AG09309 (cell line): ENCODE results near the gene ELP4.

Experiments used
- DNase-seq: peaks from one replicate; pipeline ENCODE4 v3.0.0-alpha.2; 2010; ENCODE audit warnings: low read depth
- H3K4me3 ChIP-seq: 2 replicates; pipeline ENCODE4 v1.5.1; 2011; ENCODE audit warnings: mild to moderate bottlenecking, low read depth, low read length, moderate library complexity; ENCODE audit not compliant: control insufficient read depth
- TF ChIP-seq, protein P1 (sequence below): IDR thresholded peaks from 2 replicates; pipeline ENCODE4 v1.5.1; 2011; ENCODE audit warnings: mild to moderate bottlenecking, low read depth, low read length, inconsistent platforms; ENCODE audit not compliant: insufficient read depth, control insufficient read depth; ENCODE audit errors: missing control alignments

The ELP4 gene

GRCh38 chr11:31772412-31772811 is 262.8 kb downstream of the ELP4 start:
- TF ChIP-seq, protein P1, sequence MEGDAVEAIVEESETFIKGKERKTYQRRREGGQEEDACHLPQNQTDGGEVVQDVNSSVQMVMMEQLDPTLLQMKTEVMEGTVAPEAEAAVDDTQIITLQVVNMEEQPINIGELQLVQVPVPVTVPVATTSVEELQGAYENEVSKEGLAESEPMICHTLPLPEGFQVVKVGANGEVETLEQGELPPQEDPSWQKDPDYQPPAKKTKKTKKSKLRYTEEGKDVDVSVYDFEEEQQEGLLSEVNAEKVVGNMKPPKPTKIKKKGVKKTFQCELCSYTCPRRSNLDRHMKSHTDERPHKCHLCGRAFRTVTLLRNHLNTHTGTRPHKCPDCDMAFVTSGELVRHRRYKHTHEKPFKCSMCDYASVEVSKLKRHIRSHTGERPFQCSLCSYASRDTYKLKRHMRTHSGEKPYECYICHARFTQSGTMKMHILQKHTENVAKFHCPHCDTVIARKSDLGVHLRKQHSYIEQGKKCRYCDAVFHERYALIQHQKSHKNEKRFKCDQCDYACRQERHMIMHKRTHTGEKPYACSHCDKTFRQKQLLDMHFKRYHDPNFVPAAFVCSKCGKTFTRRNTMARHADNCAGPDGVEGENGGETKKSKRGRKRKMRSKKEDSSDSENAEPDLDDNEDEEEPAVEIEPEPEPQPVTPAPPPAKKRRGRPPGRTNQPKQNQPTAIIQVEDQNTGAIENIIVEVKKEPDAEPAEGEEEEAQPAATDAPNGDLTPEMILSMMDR = no peak
- H3K4me3 ChIP-seq = no peak overlapping the region
- no peak for DNase-seq

DNA sequence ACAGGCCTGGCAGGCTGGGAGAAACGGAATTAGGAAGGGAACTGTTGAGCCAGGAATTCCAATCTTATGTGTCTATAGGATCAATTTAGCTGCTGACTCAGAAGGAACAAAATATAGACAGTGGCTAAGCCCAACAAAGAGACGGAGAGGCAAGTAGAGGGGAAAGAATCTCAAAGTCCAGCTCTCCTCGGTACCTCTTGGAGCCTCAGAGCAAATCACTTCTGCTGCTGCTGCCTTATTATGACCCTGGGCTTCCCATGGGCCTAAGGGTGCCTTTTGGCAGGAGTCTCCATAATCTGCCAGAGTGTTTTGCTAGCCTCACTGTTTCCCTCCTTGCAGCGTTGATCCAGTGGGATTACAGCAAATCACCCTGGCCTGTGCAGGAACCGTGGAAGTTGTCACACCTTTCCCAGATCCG is 269.8 kb downstream of the ELP4 start:
- no peak overlapping the region for H3K4me3 ChIP-seq
- TF ChIP-seq, protein P1 = no peak
- peak; percentile 14 for DNase-seq

DNA sequence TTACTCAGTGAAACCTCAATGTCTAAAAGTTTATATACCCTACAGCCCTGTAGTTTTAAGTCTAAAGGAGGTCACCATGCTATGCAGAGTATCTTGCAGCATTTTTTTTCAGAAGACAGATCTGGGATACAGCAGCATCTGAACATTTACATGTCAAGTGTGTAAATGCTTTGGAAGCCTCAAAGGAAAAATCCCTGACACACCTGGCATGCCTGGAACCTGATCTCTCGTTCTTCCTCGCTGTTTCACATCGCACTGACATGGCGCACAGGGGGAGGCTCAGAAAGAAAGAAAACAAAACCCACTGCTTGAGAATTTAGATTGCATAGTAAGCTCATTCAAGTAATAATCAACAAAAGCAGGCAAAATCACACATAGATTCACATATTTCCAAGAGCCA is 270.5 kb downstream of the ELP4 start:
- H3K4me3 ChIP-seq = no peak overlapping the region
- TF ChIP-seq, protein P1 = no peak
- no peak for DNase-seq

DNA sequence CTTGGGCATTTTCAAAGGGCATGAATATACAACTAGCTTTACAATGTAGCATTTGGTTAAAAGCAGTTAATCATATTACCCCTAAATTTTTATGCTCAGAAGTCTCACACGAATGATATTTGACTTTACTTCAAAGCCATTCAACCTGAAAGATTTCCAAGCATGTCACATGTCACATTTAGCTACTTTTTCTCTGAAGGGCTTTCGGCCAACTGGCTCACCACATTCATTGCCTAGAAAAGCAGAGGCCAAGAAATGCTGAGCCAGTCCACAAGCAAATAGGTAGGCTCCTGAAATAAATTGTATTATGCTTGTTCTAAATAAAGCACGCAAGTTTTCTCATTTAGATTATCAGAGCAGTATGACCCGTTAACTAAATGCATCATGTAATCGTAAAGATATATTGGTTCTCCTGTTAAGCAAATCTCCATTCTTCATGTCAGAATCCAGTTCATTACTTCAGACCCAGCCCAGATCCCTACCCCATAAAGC is 271.0 kb downstream of the ELP4 start:
- TF ChIP-seq, protein P1 = no peak
- no peak overlapping the region for H3K4me3 ChIP-seq
- no peak for DNase-seq

- TF ChIP-seq, protein P1 = no peak
These were observed 272.7 kb downstream of the ELP4 start for GRCh38 chr11:31782257-31782656.

GRCh38 chr11:31783252-31783651 is 273.7 kb downstream of the ELP4 start:
- DNase-seq = no peak
- H3K4me3 ChIP-seq = no peak overlapping the region
- TF ChIP-seq, protein P1 = no peak

More at GRCh38 chr11:31782257-31782656, 272.7 kb downstream of the ELP4 start:
- no peak for DNase-seq
- no peak overlapping the region for H3K4me3 ChIP-seq

DNA sequence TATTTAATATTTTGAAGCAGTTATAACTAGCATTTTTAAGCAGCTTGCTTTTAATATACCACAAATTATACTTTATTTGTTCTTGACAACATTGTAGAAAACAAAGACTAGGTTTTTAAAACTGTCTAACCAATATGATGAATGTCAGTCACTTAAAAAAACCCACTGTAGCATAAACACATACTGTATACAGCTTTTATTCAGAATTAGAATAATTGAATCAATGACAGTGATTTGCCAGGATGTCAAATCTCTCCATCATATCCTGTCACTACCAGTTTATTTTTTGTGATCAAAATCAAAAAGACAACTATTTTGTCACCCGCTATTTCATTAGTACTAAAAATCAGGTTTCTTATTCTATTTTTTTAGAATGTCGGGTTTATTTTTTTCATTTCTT is 275.0 kb downstream of the ELP4 start:
- H3K4me3 ChIP-seq = no peak overlapping the region
- TF ChIP-seq, protein P1 = no peak
- no peak for DNase-seq
